ENCODE measurements around the gene ME2. TPM values are rescaled to one million over a fixed set of nuclear protein-coding genes. Genes with fewer than 3 reads are reported as not detected.
"Not testable (repeated sequence)": the region's sequence is repeated elsewhere in the genome, so short reads cannot be mapped to it uniquely, and the experiment has no call there.

The ME2 gene
- total and polyA plus RNA-seq, 2 of the 8 experiments (the other 6 are each of a cell fraction or from before 2014, with no cell fraction given) = 54.7 to 66.9 TPM

- H3K23me2 ChIP-seq (ENCODE audit: low read depth, low read length); H4K20me1 ChIP-seq (replicated peaks in 1 of 2; ENCODE audit: control insufficient read depth in 1 of 2, insufficient read depth in 2 of 2, low read length in 2 of 2); POLR2A ChIA-PET (ENCODE audit: partially characterized antibody); H3K27ac ChIP-seq (ENCODE audit: low read depth, low read length); H3K4me1 ChIP-seq (replicated peaks in 1 of 4; ENCODE audit: control insufficient read depth in 3 of 4, insufficient read depth in 4 of 4, low read length in 3 of 4); H4K5ac ChIP-seq (ENCODE audit: insufficient read length, low read depth, low read length); FAIRE-seq; H3K56ac ChIP-seq (replicated peaks; ENCODE audit: insufficient read length, low read depth, low read length); H2BK120ac ChIP-seq (replicated peaks; ENCODE audit: low read depth, low read length); H3K4me3 ChIP-seq (ENCODE audit: extremely low read depth in 1 of 4, insufficient read depth in 2 of 4, low read depth in 3 of 4, low read length in 4 of 4); H2BK15ac ChIP-seq (ENCODE audit: low read length); H3K18ac ChIP-seq (ENCODE audit: extremely low read depth, low read length); H2AK5ac ChIP-seq (ENCODE audit: low read depth, low read length); H3K23ac ChIP-seq (ENCODE audit: insufficient read length); H4K91ac ChIP-seq (replicated peaks; ENCODE audit: insufficient read length, low read length); H3K4ac ChIP-seq (replicated peaks; ENCODE audit: insufficient read length, low read depth, low read length); H3K14ac ChIP-seq (ENCODE audit: insufficient read length); H2BK20ac ChIP-seq (ENCODE audit: low read length); H4K8ac ChIP-seq (ENCODE audit: extremely low read depth, insufficient read depth, low read length); H3K79me1 ChIP-seq (ENCODE audit: low read depth, low read length); DNase-seq (ENCODE audit: low read depth in 1 of 2, low spot score in 2 of 2); H3K9ac ChIP-seq (replicated peaks in 1 of 4; ENCODE audit: extremely low read depth in 1 of 4, low read depth in 3 of 4, low read length in 3 of 4); H3K4me2 ChIP-seq (ENCODE audit: insufficient read depth in 1 of 2, low read depth in 2 of 2, low read length in 2 of 2); H2AFZ ChIP-seq (ENCODE audit: low read length); H3K27me3 ChIP-seq (replicated peaks in 1 of 4; ENCODE audit: control insufficient read depth in 3 of 4, extremely low read depth in 1 of 4, insufficient read depth in 3 of 4, low read length in 3 of 4); H2BK5ac ChIP-seq (ENCODE audit: low read depth, low read length); H3K79me2 ChIP-seq (ENCODE audit: control insufficient read depth in 1 of 2, insufficient read depth in 2 of 2, low read length in 2 of 2); H2BK12ac ChIP-seq (ENCODE audit: low read depth, low read length): not testable (repeated sequence)
- Histone ChIP-seq H3K9me3 (ENCODE audit: insufficient read depth in 2 of 2, low read depth in 1 of 2, low read length in 1 of 2) (peaks cover 13 to 16% of the 10 kb centered on the region in 2 experiments), H3K36me3 (ENCODE audit: control insufficient read depth in 2 of 4, insufficient read depth in 4 of 4, low read length in 3 of 4) (peaks cover 0 to 12% (median 4%) of the 10 kb centered on the region in 4 experiments; a peak in 3 of 8 replicates)
- CTCF ChIA-PET (ENCODE audit: partially characterized antibody) = interaction anchor here (0.6 kb wide), 1 partner anchor 44 kb away, joined by 4 read pairs; no protein-coding TSS in a partner anchor
- 88% methylated on average over 5 of the region's 5 CpGs; no CpG with 5 or more reads in 1 of the 2 experiments for WGBS, 2 experiments (ENCODE audit: extremely low coverage in 1 of 2, insufficient coverage in 1 of 2, insufficient read length in 1 of 2, insufficient replicate concordance in 2 of 2, low coverage in 1 of 2, low lambda C conversion rate in 2 of 2, missing lambda C conversion rate in 1 of 2)
These were observed 93.5 kb downstream of the ME2 start for GRCh38 chr18:50972404-50972803.

Data from H1 (cell line).